ENCODE data around the gene MRM2.

The MRM2 gene

GRCh38 chr7:2266911-2267310 lies 24.9 kb upstream of the MRM2 start:
- no peak for DNase-seq (ENCODE audit: low spot score)

DNA sequence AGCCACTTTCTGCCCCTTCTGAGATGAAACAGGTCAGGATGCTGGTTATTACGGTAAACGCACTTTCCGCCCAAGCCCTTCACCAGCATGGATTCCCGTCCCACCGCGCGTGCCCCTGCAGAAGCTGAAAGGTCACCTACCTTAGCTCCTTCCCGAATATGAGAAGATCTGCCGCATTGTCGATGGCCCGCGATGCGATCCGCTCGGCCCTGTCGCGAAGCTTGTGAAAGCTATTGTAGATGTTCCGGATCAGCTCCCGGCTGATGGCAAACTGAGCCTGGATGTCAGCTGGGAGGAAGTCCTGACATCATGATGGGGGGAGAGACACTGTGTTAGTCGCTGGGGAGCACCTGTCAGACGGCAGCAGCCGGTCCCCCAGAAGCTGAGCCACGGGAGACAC lies 22.2 kb upstream of the MRM2 start:
- no peak for DNase-seq (ENCODE audit: low spot score)

GRCh38 chr7:2263176-2263575 lies 21.2 kb upstream of the MRM2 start:
- no peak for DNase-seq (ENCODE audit: low spot score)

DNA sequence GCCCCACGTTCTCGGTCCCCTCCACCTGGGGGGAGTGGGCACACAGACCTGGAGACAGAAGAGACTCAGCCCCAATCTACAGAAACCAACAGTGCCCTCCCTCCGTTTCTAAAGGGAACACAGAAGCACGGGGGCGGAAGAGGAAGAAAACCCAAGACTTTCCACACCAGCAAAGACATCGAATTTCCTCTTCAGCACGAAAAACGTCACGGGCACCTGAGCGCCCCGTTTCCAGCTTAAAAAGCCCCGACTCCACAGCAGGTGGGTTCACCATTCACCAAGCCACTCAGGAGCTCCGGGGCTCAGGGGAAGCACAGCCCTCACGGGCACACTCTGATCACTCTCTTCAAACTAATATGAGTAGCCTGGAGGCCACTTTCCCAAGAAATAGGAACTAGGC lies 19.6 kb upstream of the MRM2 start:
- peak; percentile 64 for DNase-seq (ENCODE audit: low spot score)

DNA sequence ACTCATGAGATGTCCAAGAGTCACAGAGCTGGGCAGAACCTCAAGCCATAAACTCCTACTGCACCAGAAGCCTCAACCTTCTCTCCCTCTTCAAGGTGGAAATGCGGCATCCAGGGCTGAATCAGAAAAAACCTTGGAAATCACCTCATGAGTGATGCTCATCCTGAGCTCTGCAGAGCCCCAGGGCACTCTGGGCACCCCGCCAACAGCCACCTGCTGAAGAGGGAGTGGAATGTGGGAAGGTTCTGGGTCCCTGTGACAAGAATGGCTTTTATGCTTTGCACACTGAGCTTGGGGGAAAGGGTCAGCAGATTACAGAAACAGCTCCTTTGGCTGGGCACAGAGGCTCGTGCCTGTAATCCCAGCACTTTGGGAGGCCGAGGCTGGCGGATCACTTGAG lies 18.8 kb upstream of the MRM2 start:
- no peak for DNase-seq (ENCODE audit: low spot score)

DNA sequence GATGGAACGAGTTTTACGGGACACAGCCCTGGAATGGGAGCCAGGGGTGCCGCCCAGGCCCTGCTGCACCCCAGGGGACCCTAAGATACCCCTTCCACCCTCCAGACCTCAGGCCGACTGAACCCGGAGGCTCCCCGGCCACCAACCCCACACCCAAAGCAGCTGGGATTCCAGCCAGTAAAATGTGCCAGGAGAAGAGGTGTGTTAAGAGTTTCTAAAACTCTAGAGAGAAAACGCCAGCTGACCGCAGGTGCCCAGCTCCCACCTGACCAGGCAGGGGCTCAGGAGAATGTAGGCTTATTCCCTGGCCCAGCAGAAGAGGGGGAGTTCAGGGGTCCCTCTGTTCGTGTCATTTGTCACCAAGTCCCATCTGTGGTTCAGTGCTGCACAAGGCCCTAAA lies 17.5 kb upstream of the MRM2 start:
- no peak for DNase-seq (ENCODE audit: low spot score)

DNA sequence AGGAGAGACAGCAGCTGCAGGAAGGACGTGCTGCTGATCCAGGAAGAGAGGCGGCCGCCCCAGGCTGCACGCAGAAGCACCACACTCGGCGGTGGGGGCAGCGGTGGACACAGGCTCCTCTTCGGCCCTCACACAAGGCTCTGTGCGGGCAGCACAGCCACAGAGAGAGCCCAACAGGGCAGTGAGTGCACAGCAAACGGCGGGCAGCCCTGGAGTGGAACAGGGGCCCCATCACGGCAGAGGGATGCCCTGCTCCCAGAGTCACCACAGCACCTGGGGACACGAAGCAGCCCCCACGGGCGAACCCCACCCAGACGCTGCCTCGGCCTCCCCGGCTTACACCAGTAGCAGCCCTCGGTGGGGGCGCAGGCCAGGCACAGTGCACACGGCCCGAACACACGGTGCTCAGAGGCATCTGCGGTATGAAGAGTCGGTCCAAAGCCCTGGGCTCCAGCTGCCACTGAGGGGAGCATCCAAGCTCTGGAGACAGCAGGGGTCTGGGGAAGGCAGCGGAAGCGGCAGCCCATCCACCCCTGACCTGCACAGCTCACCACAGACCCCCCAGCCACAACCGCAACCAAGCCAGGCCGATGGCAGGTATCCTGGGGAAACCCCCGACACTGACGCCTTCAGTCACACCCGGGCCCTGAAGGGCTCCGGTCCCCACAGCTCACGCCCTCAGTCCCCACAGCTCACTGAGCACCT lies 16.8 kb upstream of the MRM2 start:
- no peak for DNase-seq (ENCODE audit: low spot score)

- no peak for DNase-seq (ENCODE audit: low spot score)
Observed at GRCh38 chr7:2257651-2258050, 15.6 kb upstream of the MRM2 start.

- DNase-seq (ENCODE audit: low spot score): no peak
Observed at GRCh38 chr7:2257046-2257551, 15.1 kb upstream of the MRM2 start.

- DNase-seq (ENCODE audit: low spot score): no peak
Observed at GRCh38 chr7:2256306-2257045, 14.5 kb upstream of the MRM2 start.

DNA sequence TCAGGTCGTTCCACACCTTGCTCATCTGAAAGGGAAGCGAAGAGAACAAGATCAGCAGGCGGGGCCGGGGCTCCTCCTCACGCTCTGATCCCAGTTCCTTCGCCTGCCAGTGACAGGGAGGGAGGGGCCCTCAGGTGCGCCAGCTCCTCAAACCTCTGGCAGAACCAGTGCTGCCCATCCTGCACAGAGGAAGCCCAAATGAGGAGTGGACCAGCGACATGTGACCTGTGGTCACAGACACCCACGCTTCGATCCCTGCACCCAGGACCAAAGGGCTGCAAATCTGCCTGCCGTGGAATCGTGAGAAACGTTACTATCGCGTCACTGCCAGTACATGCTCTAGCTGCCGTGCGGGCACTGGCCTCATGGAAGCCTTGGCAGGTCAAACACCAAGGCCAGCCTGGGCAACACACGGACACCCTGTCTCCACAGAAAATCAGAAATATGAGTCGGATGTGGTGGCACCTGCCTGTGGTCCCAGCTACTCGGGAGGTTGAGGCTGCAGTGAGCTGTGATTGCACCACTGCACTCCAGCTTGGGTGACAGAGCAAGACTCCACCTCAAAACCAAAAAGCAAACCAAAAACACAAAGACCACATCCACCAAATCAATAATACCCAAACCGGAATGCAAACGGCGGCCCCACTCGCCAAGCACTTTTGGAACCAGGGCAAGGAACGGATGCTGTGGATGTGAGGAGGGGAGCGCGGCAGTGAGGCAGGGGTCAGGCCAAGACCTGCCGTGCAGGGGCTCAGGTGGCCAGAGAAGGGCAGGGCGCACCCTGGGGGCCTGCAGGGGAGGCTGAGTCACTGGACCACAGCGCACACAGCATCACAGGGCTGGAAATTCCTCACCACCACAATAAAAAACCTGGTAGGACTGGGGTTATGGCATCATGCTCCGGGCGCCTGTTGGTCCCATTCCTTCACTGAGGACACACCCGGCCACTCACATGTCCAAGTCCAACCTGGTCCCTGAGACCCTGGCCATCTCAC lies 13.4 kb upstream of the MRM2 start:
- DNase-seq (ENCODE audit: low spot score): no peak

DNA sequence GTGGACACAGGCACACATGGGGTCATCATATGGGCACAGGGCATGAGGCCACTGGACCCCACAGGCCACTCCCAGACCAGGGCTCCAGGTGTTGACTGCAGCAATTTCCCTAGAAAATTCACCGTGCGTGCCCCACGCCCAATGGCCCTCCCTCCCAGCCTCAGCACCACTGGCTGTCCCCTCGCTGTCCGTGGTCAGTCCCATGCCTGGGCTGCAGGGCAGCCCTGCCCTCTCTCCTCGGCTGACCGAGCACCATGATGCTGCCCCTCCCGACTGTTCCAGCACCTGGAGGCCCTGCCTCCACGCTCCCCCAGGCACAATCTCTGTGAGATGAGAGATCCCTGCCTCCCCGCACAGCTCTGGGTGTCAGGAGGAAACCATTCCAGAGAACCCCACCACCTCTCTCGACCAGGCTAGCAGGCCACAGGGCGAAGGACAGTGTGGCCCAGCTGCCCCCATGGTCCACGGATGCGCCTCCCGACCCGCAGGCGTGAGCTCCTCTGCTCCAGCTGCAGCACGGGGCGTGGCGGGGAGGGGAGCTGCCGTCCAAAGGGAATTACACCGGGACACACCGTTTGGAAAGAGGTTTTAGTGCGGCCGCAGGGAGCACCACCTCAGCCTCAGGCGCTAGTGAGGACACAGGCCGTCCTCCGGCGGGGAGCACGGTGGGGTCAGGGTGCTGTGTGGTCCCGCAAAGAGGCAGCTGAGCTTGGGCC lies 12.6 kb upstream of the MRM2 start:
- DNase-seq (ENCODE audit: low spot score): no peak

DNA sequence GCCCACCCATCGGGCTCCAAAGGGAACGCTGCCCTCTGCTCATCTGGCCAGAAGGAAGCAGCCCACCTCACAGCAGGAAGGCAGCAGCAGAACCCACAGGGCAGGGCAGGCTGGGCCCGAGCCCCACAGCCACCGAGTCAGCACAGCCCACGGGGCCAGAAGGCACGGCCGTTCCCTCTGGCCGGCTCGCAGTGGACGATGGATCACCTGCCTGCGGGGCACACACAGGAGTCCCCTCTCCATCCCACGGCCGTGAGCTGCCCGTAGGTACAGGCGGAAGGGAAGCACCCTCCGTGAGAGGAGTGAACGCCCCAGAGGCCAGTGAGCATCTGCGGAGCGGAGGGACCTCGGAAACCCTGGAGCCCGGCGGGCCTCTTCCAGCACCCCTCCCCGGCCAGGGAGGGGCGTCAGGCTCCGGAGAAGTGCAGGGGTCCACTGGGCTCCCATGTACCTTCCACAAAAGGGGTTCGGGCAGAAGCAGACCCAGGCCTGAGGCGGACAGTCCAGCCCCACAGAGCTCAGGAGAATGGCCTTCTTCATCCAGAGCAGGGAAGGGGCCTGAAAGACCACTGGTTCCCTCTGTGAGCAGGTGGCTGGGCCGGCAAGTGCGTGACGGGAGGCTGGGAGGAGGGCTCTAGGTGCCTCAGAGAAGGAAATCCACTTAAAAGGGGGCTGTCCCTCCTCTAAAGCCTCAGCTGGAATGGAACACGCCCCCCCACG lies 11.7 kb upstream of the MRM2 start:
- DNase-seq (ENCODE audit: low spot score): no peak

- DNase-seq (ENCODE audit: low spot score): no peak
Observed at GRCh38 chr7:2253021-2253420, 11.0 kb upstream of the MRM2 start.

DNA sequence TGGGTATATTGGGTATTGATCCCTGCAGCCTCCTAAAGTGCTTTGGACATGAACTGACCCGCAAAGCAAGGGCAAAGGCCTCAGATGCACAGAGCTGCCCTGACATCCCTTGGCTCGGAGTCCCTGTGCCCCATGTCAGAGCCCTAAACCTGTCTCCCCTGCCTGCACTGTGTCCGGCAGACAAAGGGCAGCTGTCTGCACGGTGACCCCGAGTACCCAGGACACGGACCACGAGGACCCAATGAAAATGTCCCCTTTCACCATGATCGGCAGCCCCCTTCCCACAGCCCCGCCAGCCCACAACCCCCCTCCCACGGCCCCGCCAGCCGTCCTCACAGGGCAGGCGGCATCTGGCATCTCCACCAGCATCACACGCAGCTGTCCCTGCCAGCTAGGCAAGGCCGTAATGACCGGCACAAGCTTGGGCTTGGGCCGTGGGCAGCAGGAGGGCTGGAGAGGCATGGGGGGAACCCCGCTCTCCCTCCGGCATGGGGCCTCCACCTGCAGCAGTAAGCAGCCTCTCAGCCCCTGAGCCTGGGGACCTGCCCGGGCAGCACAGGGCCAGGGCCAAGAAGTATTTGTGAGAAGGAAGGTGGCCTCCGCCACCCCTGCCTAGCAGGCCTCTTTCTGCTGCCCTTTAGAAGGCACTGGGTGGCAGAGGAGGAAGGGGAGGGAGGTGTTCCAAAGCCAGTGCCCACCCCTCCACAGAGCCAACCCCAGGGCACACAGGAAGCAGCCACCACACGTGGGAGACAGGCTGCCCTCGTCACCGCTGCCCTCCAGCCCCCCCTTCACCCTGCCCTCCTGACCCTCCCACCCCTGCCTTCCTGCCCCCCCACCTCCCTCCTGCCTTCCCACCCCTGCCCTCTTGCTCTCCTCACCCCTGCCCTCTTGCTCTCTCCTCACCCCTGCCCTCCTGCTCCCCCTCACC lies 10.1 kb upstream of the MRM2 start:
- no peak for DNase-seq (ENCODE audit: low spot score)

GRCh38 chr7:2251381-2251780 lies 9.4 kb upstream of the MRM2 start:
- DNase-seq (ENCODE audit: low spot score): no peak

- DNase-seq (ENCODE audit: low spot score): no peak
Observed at GRCh38 chr7:2249744-2250323, 7.8 kb upstream of the MRM2 start.

GRCh38 chr7:2248984-2249694 lies 7.1 kb upstream of the MRM2 start:
- peak; percentile 78 for DNase-seq (ENCODE audit: low spot score)

Measured in Ammon's horn (tissue), 1 donor.